Panc1 (cell line): ENCODE results near the gene MS4A13. TPM values are rescaled to one million over a fixed set of nuclear protein-coding genes. Genes with fewer than 3 reads are reported as not detected.

Experiments
- ATAC-seq: fragments of 200-7000 bp; cut with Tn5 transposase; 2 replicates; pipeline ENCODE4 v1.9.1; 2020; ENCODE audit warnings: mild to moderate bottlenecking, moderate library complexity
- BruUV-seq: library from RNA; stranded (reverse); fragments of 400-500 nt; replicated peaks from 2 replicates; lab custom pipeline; 2021; lab: Mats Ljungman, UMichigan
- CTCF ChIA-PET: fragments of 300-600 bp; sonication (Branson Sonifier 250); formaldehyde crosslinking; loops from one replicate; lab custom pipeline; 2022; ENCODE audit warnings: antibody characterized with exemption; lab: Charles Lee
- POLR2A ChIA-PET: fragments of 300-600 bp; sonication (Branson Sonifier 250); formaldehyde crosslinking; loops from one replicate; lab custom pipeline; 2022; ENCODE audit warnings: antibody characterized with exemption; lab: Charles Lee
- DNase-seq: peaks from one replicate; pipeline ENCODE4 v3.0.0-alpha.2; 2010; ENCODE audit warnings: low read depth, low spot score
- H3K27ac ChIP-seq: 2 replicates; pipeline ENCODE4 v1.5.1; 2011; ENCODE audit warnings: mild to moderate bottlenecking, low read length, inconsistent platforms
- H3K27me3 ChIP-seq: fragments of 200-500 bp; sonication (Bioruptor generic); 2 replicates; pipeline ENCODE4 v1.6.0; 2014; ENCODE audit warnings: low read length, inconsistent platforms; ENCODE audit not compliant: control insufficient read depth, insufficient read depth
- H3K36me3 ChIP-seq: fragments of 200-500 bp; sonication (Bioruptor generic); 2 replicates; pipeline ENCODE4 v1.5.1; 2014; ENCODE audit warnings: inconsistent platforms, mild to moderate bottlenecking, low read length, moderate library complexity; ENCODE audit not compliant: control insufficient read depth, insufficient read depth
- H3K4me1 ChIP-seq: 2 replicates; pipeline ENCODE4 v1.5.1; 2011; ENCODE audit warnings: inconsistent platforms, mild to moderate bottlenecking, low read length, moderate library complexity; ENCODE audit not compliant: control insufficient read depth, insufficient read depth
- H3K4me3 ChIP-seq, 2 experiments: 2 replicates each; pipeline ENCODE4 v1.5.1; 2011 to 2012; ENCODE audit warnings: low read depth in 2 of 2, low read length in 2 of 2, mild to moderate bottlenecking in 2 of 2, inconsistent platforms in 1 of 2, moderate library complexity in 1 of 2
- H3K9me3 ChIP-seq: fragments of 200-500 bp; sonication (Bioruptor generic); 2 replicates; pipeline ENCODE4 v1.5.1; 2014; ENCODE audit warnings: low read depth, mild to moderate bottlenecking, inconsistent platforms, low read length, moderate library complexity; ENCODE audit not compliant: control insufficient read depth, insufficient read depth
- CTCF ChIP-seq: fragments of 450-650 bp; IDR thresholded peaks from 2 replicates; pipeline ENCODE4 v1.5.1; 2017; ENCODE audit warnings: mild to moderate bottlenecking
- POLR2AphosphoS5 ChIP-seq: IDR thresholded peaks from 2 replicates; pipeline ENCODE4 v1.6.1; 2012; ENCODE audit warnings: mild to moderate bottlenecking, low read depth, low read length, moderate library complexity
- REST ChIP-seq, 2 experiments: IDR thresholded peaks; 2 replicates each; pipeline ENCODE4 v1.6.1; 2011 to 2012; ENCODE audit warnings: low read depth in 2 of 2, control low read depth in 1 of 2, low read length in 1 of 2, mild to moderate bottlenecking in 1 of 2, moderate library complexity in 1 of 2; ENCODE audit not compliant: insufficient read depth in 1 of 2
- SIN3A ChIP-seq: IDR thresholded peaks from 2 replicates; pipeline ENCODE4 v1.6.1; 2012; ENCODE audit warnings: low read depth, mild to moderate bottlenecking, low read length, moderate library complexity, borderline replicate concordance; ENCODE audit not compliant: insufficient read depth
- TCF7L2 ChIP-seq: IDR thresholded peaks from 2 replicates; pipeline ENCODE4 v1.6.1; 2011; ENCODE audit warnings: mild to moderate bottlenecking, low read depth, low read length, inconsistent platforms
- in situ Hi-C: cut with HindIII; loops from 2 replicates; pipeline ENCODE4 v1.10.0; 2016; ENCODE audit warnings: low sequenced_read_pairs, low pct_unique_long_range_greater_than_20kb
- intact Hi-C: fragments of 100-400 bp; cut with micrococcal nuclease; formaldehyde crosslinking; loops from one replicate; pipeline ENCODE4 v1.10.0; 2022; ENCODE audit not compliant: unreplicated experiment
- total RNA-seq: library from RNA; stranded (reverse); gene quantifications from one replicate; pipeline ENCODE4 v1.2.1, GENCODE V29; 2021; ENCODE audit not compliant: unreplicated experiment

The MS4A13 gene
- total RNA-seq, 1 experiment from 2014 or later, result not detected

GRCh38 chr11:60513496-60514460, 1.4 kb upstream of the MS4A13 start:
- ATAC-seq (no peak), DNase-seq (no peak)
- ChIA-PET CTCF (no interaction called here), POLR2A (interaction anchor here (0.6 kb wide), 1 partner anchor 48 kb away, joined by 15 read pairs; no protein-coding TSS in a partner anchor)
- Histone ChIP-seq H3K27me3 (no peaks in the 10 kb centered on the region; the same call in 1 of the 2 replicates), H3K4me1 (no peaks in the 10 kb centered on the region), H3K36me3 (no peaks in the 10 kb centered on the region), H3K27ac (no peak overlapping the region), H3K9me3 (no peaks in the 10 kb centered on the region), H3K4me3 (no peak overlapping the region)
- TF ChIP-seq POLR2AphosphoS5 (no peak), SIN3A (no peak), CTCF (no peak), TCF7L2 (no peak), REST (IDR thresholded peaks at IDR 0.05; ENCODE audit: insufficient read depth in 1 of 2, low read depth in 2 of 2, low read length in 1 of 2) (no peak)
- intact Hi-C loops, result no loop called here
- in situ Hi-C loops, result no loop called here
- no TSS peak for BruUV-seq

GRCh38 chr11:60528465-60528864, 13.3 kb downstream of the MS4A13 start:
- no peak for DNase-seq
- Histone ChIP-seq H3K9me3 (no peaks in the 10 kb centered on the region), H3K27me3 (no peaks in the 10 kb centered on the region), H3K4me1 (no peaks in the 10 kb centered on the region), H3K27ac (no peak overlapping the region), H3K36me3 (no peaks in the 10 kb centered on the region), H3K4me3 (no peak overlapping the region)
- TF ChIP-seq TCF7L2 (no peak), POLR2AphosphoS5 (no peak), SIN3A (no peak), CTCF (no peak), REST (IDR thresholded peaks at IDR 0.05; ENCODE audit: insufficient read depth in 1 of 2, low read depth in 2 of 2, low read length in 1 of 2) (no peak)
- no peak for ATAC-seq
- no TSS peak for BruUV-seq
- in situ Hi-C loops, result no loop called here
- ChIA-PET POLR2A (no interaction called here), CTCF (no interaction called here)
- intact Hi-C loops, result no loop called here
